GM19035 (cell line): ENCODE measurements around the gene ZFP30.
A peak's percentile ranks its signal among the peaks of the same experiment; 100 is the strongest.
"Not testable (repeated sequence)": the region's sequence is repeated elsewhere in the genome, so short reads cannot be mapped to it uniquely, and the experiment has no call there.

ENCODE experiments used
- ATAC-seq: cut with Tn5 transposase; IDR thresholded peaks from one replicate; pipeline ENCODE4 v1.9.1; 2021; ENCODE audit not compliant: unreplicated experiment

ZFP30 gene

GRCh38 chr19:37655301-37655688 lies at the start of gene ZFP30:
ZFP30 (minus strand) TSS chr19:37655465; CDS start chr19:37647822, 7,643 bp downstream.
- peak; percentile 62 for ATAC-seq

- ATAC-seq: no peak
These were observed 43.8 kb upstream of the ZFP30 start for GRCh38 chr19:37699057-37699456.

- no peak for ATAC-seq
These were observed 43.0 kb upstream of the ZFP30 start for GRCh38 chr19:37698216-37698615.

DNA sequence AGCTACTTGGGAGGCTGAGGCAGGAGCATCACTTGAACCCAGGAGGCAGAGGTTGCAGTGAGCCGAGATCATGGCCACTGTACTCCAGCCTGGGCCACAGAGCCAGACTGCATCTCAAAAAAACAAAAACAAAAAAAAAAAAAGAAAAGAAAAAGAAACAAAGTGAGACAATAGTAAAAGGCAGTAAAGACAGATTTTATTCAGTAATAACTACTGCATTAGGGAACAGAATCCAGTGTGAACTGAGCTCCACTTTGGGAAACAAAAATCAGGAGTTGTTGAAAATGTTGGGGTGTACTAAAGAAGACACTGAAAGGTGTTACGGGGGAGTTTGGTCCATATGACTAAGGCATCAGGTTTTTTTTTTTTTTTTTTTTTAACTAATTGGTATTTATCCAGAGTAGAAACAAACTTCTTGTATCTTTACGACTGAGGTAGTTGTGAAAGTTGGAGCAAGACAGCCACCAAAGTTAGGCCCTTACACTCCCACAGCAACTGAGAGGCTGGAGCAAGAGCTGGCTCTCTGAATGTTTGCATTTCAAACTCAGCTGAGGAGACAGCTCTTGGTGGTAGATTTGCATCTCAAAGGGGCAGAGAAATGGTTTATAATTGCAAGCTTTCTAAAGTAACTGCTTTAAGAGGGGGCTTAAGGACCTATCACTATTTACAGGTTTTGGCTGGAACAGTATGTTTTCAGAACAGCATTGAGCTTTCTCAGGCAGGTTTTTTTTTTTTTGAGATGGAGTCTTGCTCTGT lies 40.1 kb upstream of the ZFP30 start:
- no peak for ATAC-seq

- ATAC-seq: no peak
These were observed 37.8 kb upstream of the ZFP30 start for GRCh38 chr19:37692956-37693620.

DNA sequence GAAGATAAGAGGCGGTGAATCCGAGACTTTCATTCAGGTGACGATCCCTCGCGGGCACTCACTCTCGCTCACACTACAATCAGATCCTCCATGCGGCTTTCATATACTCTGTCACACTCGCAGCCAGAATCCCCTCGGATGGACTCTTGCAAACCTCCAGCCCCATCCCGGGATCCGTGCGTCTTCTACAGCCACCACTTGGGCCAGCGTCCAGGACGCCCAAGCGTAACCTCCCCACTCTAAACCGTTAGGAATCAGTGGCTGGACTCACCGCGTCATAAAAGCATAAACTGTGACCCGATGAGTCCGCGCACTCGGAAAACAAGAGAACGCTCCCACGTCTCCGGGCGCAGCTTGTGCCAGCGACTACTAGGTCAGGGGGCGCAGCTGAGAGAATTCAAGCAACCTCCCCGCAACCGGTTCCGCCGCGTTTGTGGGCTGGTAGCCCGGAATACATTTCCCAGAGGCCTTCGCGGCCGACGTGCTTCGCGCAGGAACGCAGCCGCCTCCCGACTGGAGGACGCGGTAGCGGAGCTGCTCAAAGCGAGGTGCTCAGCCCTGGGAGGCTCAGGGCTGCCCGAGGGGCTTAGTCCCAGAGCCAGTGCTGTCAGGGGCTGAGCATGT lies 36.7 kb upstream of the ZFP30 start:
- ATAC-seq: no peak

- no peak for ATAC-seq
These were observed 28.3 kb upstream of the ZFP30 start for GRCh38 chr19:37683520-37683919.

- no peak for ATAC-seq
These were observed 14.2 kb upstream of the ZFP30 start for GRCh38 chr19:37669450-37669914.

- ATAC-seq: not testable (repeated sequence)
These were observed 1.9 kb upstream of the ZFP30 start for GRCh38 chr19:37657157-37657556.

DNA sequence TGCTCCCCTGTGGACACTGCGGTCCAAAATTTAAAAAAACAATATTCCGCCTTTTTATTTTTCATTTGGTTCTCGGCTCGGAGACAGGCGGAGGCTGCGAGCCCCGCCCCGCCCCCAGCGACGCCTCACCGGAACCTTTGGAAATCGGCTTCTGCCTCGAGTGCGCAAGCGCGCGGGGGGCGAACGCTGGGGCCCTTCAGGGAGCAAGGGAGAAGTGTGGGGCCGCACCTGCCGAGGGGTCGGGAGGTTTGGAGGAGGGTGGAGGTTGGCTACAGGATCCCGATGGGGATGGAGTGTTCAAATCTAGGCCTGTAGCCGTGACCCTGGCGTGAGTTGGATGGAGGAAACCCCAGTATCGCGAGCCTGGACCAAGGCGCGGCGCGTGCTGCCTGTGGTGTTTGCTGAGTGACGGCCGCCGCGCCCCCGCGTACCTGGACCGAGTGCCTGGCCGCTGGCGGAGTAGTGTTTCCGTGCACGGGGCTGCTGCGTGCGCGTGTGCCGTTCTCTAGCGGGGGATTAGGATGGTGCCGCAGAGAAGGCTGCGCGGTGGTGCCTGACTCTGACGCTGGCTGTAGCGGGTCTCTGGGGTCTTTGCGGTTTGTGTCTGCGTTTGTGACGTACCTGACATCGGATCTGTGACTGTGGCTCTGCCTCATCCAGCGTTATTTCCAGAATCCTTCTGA lies 565 bp upstream of the ZFP30 start:
- ATAC-seq: peak; percentile 51

GRCh38 chr19:37654629-37655300 lies 500 bp downstream of the ZFP30 start:
- peak; percentile 42 for ATAC-seq

DNA sequence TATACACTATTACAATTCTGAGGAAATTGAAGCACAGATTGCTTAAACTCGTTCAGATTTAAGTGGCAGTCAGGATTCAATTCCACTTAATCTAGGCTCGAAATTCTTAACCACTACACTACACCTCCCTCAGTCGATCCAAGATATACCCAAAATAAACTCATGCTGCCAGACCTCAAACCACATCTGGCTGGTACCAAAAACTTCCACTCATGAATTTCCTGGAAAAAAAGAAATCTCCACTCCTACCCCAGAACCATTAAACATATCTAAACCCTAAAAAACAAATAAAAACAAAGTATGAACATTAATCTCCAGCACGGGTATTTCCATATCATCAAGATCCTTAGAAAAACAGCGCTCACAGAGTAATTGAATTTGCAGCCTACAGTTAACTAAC lies 1.1 kb downstream of the ZFP30 start:
- no peak for ATAC-seq

- no peak for ATAC-seq
These were observed 19.9 kb downstream of the ZFP30 start for GRCh38 chr19:37635076-37636056.

- ATAC-seq: peak; percentile 48
These were observed 60.3 kb downstream of the ZFP30 start for GRCh38 chr19:37594982-37595382.

DNA sequence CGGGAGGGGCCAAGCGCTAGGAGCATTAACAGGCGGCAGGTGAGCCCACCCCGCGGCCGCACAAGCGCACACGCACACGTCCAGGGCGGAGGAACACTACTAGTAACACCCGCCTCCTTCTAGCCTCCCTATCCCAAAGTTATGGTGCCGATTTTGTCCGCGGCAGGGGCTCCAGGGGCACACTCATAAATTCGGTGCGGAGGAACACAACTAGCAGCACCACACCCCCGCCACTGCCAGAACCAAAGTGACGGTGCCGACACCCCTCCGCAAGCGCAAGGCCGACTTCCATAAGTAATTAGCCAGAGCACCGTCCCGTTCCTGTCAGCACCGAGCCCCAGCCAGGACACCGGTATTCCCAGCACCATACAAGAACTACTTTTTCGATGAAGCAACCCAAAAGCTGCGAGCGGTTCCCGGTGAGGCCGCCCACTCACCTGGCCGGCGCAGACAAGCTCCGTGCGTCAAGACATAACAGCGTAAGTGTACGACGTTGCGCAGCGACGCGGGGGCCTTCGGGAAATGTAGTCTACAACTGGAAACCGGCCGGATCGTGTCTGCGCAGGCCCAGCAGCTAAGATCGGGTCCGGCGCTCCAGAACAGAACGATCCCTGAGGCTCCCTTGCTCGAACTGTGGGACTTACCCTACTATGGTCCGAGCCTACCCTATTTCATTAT lies 60.8 kb downstream of the ZFP30 start, which contains the start of the genes ZNF540 and ZNF571:
Gene ZNF540 (plus strand): TSS at position 573 of the 678 bp plus-strand sequence. CDS start 3,572 bp downstream, outside the sequence.
Gene ZNF571 (minus strand): TSS at position 489 of the 678 bp plus-strand sequence. CDS start 8,116 bp downstream, outside the sequence.
- ATAC-seq: peak; percentile 97

DNA sequence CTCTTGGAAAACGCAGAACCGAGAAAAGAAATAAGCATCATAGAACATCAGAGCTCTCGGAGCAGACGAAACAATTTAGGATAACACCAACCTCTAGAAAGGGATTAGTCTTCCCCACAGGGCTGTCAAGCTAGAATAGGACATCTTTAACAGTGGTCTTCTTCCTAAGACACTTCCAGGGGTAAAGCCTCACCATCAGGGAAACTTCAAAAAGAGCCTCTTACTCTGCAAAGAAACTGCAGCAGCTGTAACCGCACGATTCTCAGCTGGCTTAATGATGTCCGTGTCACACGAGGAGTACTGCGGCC lies 61.3 kb downstream of the ZFP30 start:
- ATAC-seq: no peak

DNA sequence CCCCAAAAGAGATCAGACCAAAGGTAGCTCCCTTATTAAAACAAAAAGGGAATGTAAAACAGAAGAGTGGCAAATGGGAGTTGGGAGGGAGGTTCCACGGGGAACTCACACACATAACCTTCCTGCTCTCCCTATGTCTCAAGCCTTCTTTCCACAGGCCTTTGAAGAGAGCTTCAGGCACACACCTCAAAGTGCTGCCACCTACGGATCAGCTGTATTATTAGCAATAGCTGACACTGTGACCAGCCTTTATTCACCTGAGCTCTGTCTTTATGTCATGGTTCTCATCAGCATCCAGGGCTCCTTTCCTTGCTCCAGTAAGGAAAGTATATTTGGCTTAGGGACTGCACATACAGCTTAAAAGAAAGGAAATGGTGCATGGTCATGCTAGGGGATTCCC lies 71.9 kb downstream of the ZFP30 start:
- no peak for ATAC-seq

- no peak for ATAC-seq
These were observed 83.1 kb downstream of the ZFP30 start for GRCh38 chr19:37572203-37572602.

DNA sequence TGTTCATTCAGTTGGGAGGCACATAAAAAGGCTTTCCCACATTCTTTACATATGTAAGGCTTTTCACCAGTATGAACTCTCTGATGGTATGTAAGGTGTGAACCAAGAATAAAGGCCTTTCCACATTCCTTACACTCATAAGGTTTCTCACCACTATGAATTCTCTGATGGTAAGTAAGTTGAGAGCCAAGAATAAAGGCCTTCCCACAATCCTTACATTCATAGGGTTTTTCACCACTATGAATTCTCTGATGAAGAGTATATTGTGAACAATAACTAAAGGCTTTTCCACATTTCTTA lies 89.9 kb downstream of the ZFP30 start:
- ATAC-seq: no peak
